Right renal cortex interstitium (tissue), 3 donors: Measurements from ENCODE around the gene CDC42BPA. TPM values are rescaled to one million over a fixed set of nuclear protein-coding genes. Genes with fewer than 3 reads are reported as not detected.
"Not testable (repeated sequence)": the region's sequence is repeated elsewhere in the genome, so short reads cannot be mapped to it uniquely, and the experiment has no call there.

ENCODE experiments used
- DNase-seq, 3 donors: peaks; one replicate each; pipeline ENCODE4 v3.0.0-alpha.2; 2013; ENCODE audit warnings: low read depth in 3 of 3, low spot score in 2 of 3
- polyA plus RNA-seq, 3 donors: library from polyadenylated mRNA; unstranded; fragments of 120-200 nt; gene quantifications; one replicate each; pipeline ENCODE4 v1.2.1, GENCODE V29; 2013; ENCODE audit not compliant: insufficient read length in 3 of 3

Gene CDC42BPA
- polyA plus RNA-seq, 3 donors = 38.7 to 44.7 (median 39.6) TPM

GRCh38 chr1:227312361-227313025, 5.8 kb downstream of the CDC42BPA start:
- DNase-seq = no peak

- DNase-seq = no peak
Observed at GRCh38 chr1:227311389-227312001, 6.8 kb downstream of the CDC42BPA start.

GRCh38 chr1:227308367-227309336, 9.6 kb downstream of the CDC42BPA start:
- no peak for DNase-seq

- no peak for DNase-seq
Observed at GRCh38 chr1:227306689-227307088, 11.6 kb downstream of the CDC42BPA start.

- DNase-seq = no peak
Observed at GRCh38 chr1:227305894-227306626, 12.2 kb downstream of the CDC42BPA start.

GRCh38 chr1:227304665-227305064, 13.6 kb downstream of the CDC42BPA start:
- no peak for DNase-seq

- no peak for DNase-seq
Observed at GRCh38 chr1:227303662-227304061, 14.6 kb downstream of the CDC42BPA start.

- DNase-seq = no peak
Observed at GRCh38 chr1:227300682-227301081, 17.6 kb downstream of the CDC42BPA start.

GRCh38 chr1:227299688-227300087, 18.6 kb downstream of the CDC42BPA start:
- DNase-seq = no peak

GRCh38 chr1:227299241-227299627, 19.1 kb downstream of the CDC42BPA start:
- DNase-seq = no peak

- no peak for DNase-seq
Observed at GRCh38 chr1:227298512-227299240, 19.6 kb downstream of the CDC42BPA start.

GRCh38 chr1:227297073-227297793, 21.1 kb downstream of the CDC42BPA start:
- no peak for DNase-seq

- no peak for DNase-seq
Observed at GRCh38 chr1:227295609-227296008, 22.7 kb downstream of the CDC42BPA start.

GRCh38 chr1:227285745-227286144, 32.5 kb downstream of the CDC42BPA start:
- DNase-seq = no peak

GRCh38 chr1:227281371-227281770, 36.9 kb downstream of the CDC42BPA start:
- no peak for DNase-seq

- DNase-seq = no peak
Observed at GRCh38 chr1:227280836-227281235, 37.5 kb downstream of the CDC42BPA start.

GRCh38 chr1:227276156-227276693, 42.1 kb downstream of the CDC42BPA start:
- not testable (repeated sequence) for DNase-seq

GRCh38 chr1:227273557-227273956, 44.7 kb downstream of the CDC42BPA start:
- peak; percentile 14 to 18 (median 15) for DNase-seq

- no peak for DNase-seq
Observed at GRCh38 chr1:227272428-227272827, 45.9 kb downstream of the CDC42BPA start.
